Activated B cell treated with CpG ODN at 0.5 μM for 24 hours (primary cell): ENCODE measurements around the gene HLA-DQB2. TPM values are rescaled to one million over a fixed set of nuclear protein-coding genes. Genes with fewer than 3 reads are reported as not detected.

Source experiments
- ATAC-seq: fragments of 200-7000 bp; cut with Tn5 transposase; one replicate; pipeline ENCODE4 v1.10.0; 2021; ENCODE audit warnings: low read depth, mild to moderate bottlenecking, moderate library complexity
- CTCF ChIA-PET: fragments of 350-600 bp; sonication (Branson Sonifier 250); formaldehyde crosslinking; loops from one replicate; lab custom pipeline; 2021; ENCODE audit warnings: antibody characterized with exemption; lab: Charles Lee
- POLR2A ChIA-PET: fragments of 350-600 bp; sonication (Branson Sonifier 250); formaldehyde crosslinking; loops from one replicate; lab custom pipeline; 2021; ENCODE audit warnings: antibody characterized with exemption; lab: Charles Lee
- DNase-seq: peaks from one replicate; pipeline ENCODE4 v3.0.0; 2022
- H3K27ac Mint-ChIP-seq: one replicate; pipeline ENCODE4 v1.8.0; 2020; ENCODE audit warnings: mixed read lengths
- H3K27me3 Mint-ChIP-seq: one replicate; pipeline ENCODE4 v1.8.0; 2021; ENCODE audit warnings: mixed read lengths
- H3K36me3 Mint-ChIP-seq: one replicate; pipeline ENCODE4 v1.8.0; 2021; ENCODE audit warnings: low read depth, mixed read lengths
- H3K4me1 Mint-ChIP-seq: one replicate; pipeline ENCODE4 v1.8.0; 2021; ENCODE audit warnings: mixed read lengths
- H3K4me3 Mint-ChIP-seq: one replicate; pipeline ENCODE4 v1.8.0; 2020; ENCODE audit warnings: mild to moderate bottlenecking, mixed read lengths
- H3K9me3 Mint-ChIP-seq: one replicate; pipeline ENCODE4 v1.8.0; 2020; ENCODE audit warnings: mixed read lengths
- CTCF ChIP-seq: fragments of 200-600 bp; IDR thresholded peaks from one replicate; pipeline ENCODE4 v1.8.0; 2022; ENCODE audit warnings: antibody characterized with exemption, mild to moderate bottlenecking
- intact Hi-C: fragments of 100-400 bp; cut with micrococcal nuclease; formaldehyde crosslinking; loops from one replicate; pipeline ENCODE4 v1.15.1; 2024
- total RNA-seq: library from RNA; stranded (reverse); gene quantifications from 2 replicates; pipeline ENCODE4 v1.2.3, GENCODE V29; 2022

Gene HLA-DQB2
- total RNA-seq, 1 donor from 2014 or later: 95.7 TPM

- ChIA-PET POLR2A (no interaction called here), CTCF (no interaction called here)
- peaks cover 4% of the 10 kb centered on the region for H3K36me3 Mint-ChIP-seq
- no peaks in the 10 kb centered on the region for H3K9me3 Mint-ChIP-seq
- ATAC-seq (peak; percentile 25), DNase-seq (no peak)
- peak overlapping the region; percentile 49 for H3K4me3 Mint-ChIP-seq
- peaks cover 25% of the 10 kb centered on the region for H3K27me3 Mint-ChIP-seq
- H3K27ac Mint-ChIP-seq: peak overlapping the region; percentile 32
- H3K4me1 Mint-ChIP-seq: peaks cover 8% of the 10 kb centered on the region
- intact Hi-C loops: no loop called here
- TF ChIP-seq CTCF: no peak
Observed at GRCh38 chr6:32742374-32742773, 21.0 kb downstream of the HLA-DQB2 start.

DNA sequence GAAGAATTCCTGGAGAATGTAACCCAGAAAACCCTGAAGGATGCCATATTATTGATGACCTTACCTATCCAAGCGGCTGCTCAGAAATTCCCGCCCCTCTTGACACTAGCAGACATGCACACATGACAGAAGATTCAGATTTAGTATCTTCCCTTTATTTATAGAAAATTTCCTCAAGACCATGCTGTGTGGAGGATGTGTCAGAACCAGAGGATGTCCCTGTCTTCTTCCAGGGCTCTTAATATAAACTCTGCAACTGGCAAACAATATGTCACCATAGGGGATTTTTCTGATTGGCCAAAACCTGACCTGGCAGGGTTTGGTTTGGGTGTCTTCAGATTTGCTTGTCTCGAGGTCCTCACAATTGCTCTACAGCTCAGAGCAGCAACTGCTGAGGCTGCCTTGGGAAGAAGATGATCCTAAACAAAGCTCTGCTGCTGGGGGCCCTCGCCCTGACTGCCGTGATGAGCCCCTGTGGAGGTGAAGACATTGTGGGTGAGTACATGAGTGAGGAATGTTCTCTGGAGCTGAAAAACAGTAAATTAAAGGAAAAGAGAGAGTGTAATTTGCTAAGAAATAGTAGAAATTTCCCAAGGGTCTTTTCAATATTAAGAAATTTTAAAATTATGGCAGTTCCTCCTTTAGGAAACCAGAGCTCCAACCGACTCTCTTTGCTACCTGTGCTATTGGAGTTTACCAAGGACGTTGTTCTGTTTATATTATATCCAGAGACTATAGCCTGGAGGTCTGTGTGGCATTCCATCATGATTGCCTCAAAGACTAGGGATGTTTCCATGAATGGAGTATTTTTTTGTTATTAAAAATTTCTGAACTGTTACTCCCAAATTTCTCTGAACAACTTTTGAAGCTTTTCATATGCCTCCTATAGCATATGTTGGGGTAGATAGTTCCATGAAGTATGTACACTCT lies 22.0 kb downstream of the HLA-DQB2 start, which contains the start of gene HLA-DQA2:
HLA-DQA2 (plus strand) TSS at position 361 of the 930 bp plus-strand sequence; CDS start at position 414, 53 bp downstream.
- ChIA-PET CTCF (no interaction called here), POLR2A (interaction anchor here (1.1 kb wide), 4 partner anchors 101 to 119 kb away, joined by 10 to 68 read pairs (median 18); partner anchors contain the start of gene HLA-DQA1)
- Mint-ChIP-seq H3K4me3 (peak within 1 kb of the TSS; percentile 81), H3K4me1 (peaks cover 6% of the 10 kb centered on the region), H3K27me3 (peaks cover 19% of the 10 kb centered on the region), H3K9me3 (no peaks in the 10 kb centered on the region), H3K36me3 (peaks cover 4% of the 10 kb centered on the region), H3K27ac (peak within 1 kb of the TSS; percentile 83)
- ATAC-seq (peak; percentile 99), DNase-seq (peak; percentile 41)
- no peak for TF ChIP-seq CTCF
- intact Hi-C loops: no loop called here

DNA sequence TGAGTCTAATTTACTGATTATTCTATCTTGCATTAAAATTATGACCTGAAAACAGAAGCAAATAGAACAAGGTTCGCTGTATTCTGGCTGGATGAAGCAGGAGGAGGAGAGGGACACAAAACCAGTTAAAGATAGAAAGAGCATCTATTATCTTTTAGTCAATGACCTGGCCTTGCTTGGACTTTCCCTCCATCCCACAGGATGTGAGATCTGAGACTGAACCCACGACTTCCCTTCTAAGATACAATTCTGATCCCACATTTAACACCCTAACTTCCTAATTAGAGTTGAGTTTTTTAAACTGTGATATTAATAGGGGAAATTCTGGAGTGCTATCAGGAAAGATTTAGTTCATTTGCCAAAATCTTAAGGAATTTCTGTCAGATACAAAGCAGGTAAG lies 25.2 kb downstream of the HLA-DQB2 start:
- Mint-ChIP-seq H3K4me3 (no peak overlapping the region), H3K4me1 (no peaks in the 10 kb centered on the region), H3K9me3 (no peaks in the 10 kb centered on the region), H3K27me3 (peaks cover 14% of the 10 kb centered on the region), H3K36me3 (no peaks in the 10 kb centered on the region), H3K27ac (no peak overlapping the region)
- ChIA-PET POLR2A (no interaction called here), CTCF (no interaction called here)
- intact Hi-C loops: no loop called here
- DNase-seq (no peak), ATAC-seq (no peak)
- no peak for TF ChIP-seq CTCF

- CTCF ChIA-PET: no interaction called here
Observed at GRCh38 chr6:32718879-32719278, 44.5 kb downstream of the HLA-DQB2 start.

More at GRCh38 chr6:32718879-32719278, 44.5 kb downstream of the HLA-DQB2 start:
- H3K4me3 Mint-ChIP-seq: no peak overlapping the region
- DNase-seq (no peak), ATAC-seq (no peak)
- intact Hi-C loops: loop anchor here (5.0 kb wide), 2 partner anchors 68 to 302 kb away; no protein-coding TSS in a partner anchor
- peaks cover 8% of the 10 kb centered on the region for H3K27me3 Mint-ChIP-seq
- POLR2A ChIA-PET: no interaction called here
- no peaks in the 10 kb centered on the region for H3K9me3 Mint-ChIP-seq
- H3K36me3 Mint-ChIP-seq: no peaks in the 10 kb centered on the region
- no peak overlapping the region for H3K27ac Mint-ChIP-seq
- TF ChIP-seq CTCF: no peak
- H3K4me1 Mint-ChIP-seq: no peaks in the 10 kb centered on the region
